ENCODE data around the gene ZNF107.

DNA sequence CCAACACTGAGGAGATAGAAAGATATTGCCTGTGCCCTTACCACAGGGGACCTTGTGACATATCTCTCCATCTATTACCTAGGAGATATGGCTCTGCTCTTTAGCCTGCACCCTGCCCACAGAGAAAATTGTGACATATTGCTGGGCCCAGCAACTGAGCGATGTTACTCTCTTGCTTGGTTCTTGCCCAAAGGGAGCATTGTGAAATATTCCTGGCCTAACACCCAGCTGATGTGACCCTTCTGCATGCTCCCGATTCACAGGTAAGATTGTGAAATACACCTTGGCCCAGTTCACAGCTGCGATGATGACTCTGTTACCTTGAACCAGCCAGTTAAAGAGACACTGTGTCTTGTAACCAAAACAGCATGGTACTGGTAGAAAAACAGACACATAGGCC is 37.2 kb upstream of the ZNF107 start:
- TF ChIP-seq, protein P1, sequence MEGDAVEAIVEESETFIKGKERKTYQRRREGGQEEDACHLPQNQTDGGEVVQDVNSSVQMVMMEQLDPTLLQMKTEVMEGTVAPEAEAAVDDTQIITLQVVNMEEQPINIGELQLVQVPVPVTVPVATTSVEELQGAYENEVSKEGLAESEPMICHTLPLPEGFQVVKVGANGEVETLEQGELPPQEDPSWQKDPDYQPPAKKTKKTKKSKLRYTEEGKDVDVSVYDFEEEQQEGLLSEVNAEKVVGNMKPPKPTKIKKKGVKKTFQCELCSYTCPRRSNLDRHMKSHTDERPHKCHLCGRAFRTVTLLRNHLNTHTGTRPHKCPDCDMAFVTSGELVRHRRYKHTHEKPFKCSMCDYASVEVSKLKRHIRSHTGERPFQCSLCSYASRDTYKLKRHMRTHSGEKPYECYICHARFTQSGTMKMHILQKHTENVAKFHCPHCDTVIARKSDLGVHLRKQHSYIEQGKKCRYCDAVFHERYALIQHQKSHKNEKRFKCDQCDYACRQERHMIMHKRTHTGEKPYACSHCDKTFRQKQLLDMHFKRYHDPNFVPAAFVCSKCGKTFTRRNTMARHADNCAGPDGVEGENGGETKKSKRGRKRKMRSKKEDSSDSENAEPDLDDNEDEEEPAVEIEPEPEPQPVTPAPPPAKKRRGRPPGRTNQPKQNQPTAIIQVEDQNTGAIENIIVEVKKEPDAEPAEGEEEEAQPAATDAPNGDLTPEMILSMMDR (IDR thresholded peaks at IDR 0.05): no peak
- TF ChIP-seq POLR2A (IDR thresholded peaks at IDR 0.05) (no peak), POLR2AphosphoS5 (IDR thresholded peaks at IDR 0.05) (peak in 2 of 3 donors; percentile 47 to 84)
